AG20443 (cell line): ENCODE data around the gene RPN2.

Source experiments
- DNase-seq: peaks from one replicate; pipeline ENCODE4 v3.0.0; 2012; ENCODE audit warnings: low spot score, mixed read lengths

RPN2 gene

DNA sequence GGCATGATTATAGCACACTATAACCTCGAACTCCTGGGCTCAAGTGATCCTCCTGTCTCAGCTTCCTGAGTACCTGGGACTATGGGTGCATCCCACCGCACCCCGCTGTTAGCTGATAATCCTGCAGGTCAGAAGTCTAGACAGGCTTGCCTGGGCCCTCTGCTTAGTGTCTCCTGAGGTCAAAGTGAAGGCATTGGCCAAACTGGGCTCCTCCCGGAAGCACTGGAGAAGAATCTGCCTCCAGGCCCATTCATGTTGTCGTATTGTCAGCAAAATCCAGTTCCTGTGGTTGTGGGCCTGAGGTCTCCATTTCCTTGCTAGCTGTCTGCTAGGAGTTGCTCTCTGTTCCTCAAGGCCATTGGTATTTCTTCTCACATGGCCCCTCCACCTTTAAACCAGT, 6.6 kb downstream of the RPN2 start:
- no peak for DNase-seq

DNA sequence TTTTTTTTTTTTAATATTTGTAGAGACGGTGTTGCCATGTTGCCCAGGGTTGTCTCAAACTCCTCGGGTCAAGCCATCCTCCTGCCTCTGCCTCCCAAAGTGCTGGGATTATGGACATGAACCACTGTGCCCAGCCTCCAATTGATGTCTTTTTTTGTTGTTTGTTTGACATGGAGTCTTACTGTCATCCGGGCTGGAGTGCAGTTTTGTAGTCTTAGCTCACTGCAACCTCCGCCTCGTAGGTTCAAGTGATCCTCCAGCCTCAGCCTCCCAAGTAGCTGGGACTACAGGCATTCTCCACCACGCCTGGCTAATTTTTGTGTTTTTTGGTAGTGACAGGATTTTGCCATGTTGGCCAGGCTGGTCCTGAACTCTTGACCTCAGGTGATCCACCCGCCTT, 9.7 kb downstream of the RPN2 start:
- no peak for DNase-seq

DNA sequence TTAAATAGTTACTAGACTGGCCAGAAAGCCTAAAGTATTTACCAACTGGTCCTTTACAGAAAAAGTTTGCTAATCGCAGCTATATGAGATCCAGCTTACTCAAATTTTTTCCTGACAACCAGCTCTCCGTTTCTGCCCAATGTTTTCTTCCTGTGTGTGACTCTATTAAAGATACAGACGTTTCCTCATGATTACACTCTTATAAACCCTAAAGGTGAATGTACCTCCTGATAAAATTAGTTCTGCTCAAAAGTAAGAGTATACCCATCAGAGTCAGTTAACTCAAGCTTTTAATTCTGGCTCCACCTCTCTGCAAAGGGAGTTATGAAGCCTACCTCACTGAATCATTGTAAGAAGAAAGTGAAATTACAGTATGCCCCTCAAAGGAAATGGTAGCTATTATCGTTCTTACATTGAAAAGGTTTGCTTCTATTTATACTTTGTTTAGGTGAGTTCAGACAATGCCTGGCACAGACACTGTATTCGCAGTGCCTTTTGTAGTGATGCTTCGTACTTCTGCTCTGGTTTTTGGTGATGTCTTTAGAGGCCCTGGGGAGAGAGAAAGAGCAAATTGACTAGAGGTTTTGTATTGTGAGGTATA, 10.4 kb downstream of the RPN2 start:
- no peak for DNase-seq

DNA sequence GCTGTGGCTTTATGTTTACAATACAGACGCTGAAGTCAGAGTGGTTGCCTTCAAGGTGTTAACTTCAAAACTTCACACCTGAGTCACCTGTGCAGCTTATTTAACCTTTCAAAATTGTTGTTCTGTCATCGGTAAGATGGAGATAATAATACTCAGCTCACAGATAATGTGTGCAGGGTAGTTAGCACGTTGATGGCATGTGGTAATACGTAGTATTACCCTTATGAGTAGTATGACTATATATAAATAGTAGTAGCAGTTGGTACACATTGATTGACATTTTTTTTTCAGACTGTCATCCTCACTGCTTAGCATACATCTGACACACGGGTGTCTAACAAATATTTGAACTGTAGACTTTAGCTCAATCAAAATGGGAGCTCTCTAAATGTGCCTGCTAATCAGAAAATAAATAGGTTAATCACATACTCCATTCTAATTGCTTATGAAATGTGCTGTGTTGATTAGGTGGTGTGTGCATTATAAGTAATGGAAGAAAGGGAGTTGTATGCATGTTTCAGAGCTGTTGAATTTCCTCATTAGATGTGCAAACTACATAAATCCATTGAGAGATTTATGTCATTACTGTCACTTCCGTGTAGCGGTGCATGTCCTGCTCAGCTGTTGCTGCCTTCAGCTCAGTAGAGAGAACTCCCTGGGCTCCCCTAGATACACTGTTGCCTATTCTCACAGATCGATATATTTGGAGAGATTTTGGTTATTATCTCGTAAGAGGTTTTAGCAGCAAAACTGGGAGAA, 11.4 kb downstream of the RPN2 start:
- no peak for DNase-seq

DNA sequence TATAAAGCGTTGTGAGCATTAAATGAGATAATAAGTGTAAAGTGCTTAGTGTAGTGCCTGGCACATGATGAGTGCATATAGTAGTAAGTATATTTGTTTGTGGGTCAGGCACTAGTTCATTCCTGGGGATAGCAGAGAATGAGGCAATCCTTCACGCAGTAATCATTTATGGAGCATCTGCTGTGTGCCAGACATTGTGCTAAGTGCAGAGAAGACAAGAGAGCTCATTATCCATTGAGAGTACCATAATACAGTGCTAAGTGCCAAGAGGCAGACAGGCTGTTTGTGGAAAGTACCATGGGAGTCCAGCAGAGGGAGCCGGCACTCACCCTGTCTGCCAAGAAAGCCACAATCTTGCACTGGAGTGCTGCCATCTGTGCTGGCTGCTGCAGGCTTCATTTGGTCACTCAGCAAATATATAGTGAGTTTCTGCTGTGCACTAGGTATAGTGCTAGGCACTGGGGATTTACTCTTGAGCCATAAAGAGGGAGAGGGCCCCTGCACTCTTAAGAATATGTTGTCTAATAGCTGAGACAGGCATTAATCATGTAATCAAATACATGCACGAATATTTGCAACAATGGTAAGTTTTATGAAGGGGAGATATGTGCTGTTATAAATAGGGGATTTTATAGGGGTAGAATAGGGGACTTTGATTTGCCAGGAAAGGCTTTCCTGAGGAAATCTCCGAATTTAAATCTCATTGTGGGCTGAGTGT, 13.2 kb downstream of the RPN2 start:
- peak; percentile 95 for DNase-seq

DNA sequence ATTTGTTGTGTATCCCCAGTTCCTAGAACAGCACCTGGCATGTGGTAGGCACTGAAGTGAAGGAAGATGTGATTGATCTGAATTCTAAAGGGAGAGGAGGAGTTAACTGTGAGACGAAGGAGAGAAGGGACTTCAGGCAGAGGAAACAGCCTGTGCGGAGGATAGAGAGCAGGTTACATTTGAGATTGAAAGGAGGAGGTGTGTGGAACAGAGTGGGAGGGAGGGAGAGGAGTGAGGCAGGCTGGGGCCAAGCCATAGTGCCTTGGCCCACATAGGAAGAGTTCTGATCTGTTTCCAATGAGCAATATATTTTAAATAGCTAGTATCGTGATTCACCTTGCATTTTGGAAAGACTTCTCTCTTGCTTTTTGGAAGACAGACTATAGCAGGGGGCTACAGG, 14.1 kb downstream of the RPN2 start:
- DNase-seq = no peak

DNA sequence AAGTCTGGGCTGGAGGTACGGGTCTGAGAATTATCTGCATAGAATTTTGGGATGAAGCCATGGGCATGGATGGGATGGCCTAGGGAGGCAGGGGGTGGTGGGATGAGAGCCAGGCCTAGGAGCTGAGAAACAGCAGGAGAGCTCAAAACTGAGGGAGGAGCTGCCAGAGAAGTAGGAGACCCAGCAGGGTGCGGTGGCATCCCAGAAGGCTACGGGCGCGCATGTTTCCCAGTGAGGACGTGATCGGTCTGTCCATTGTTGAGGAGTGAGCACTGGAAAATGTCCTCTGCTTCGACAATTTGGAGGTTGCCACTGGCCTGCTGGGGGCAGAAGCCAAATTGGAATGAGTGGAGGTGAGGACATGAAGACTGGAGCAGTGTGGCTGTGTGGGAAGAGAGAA, 14.7 kb downstream of the RPN2 start:
- DNase-seq = no peak

DNA sequence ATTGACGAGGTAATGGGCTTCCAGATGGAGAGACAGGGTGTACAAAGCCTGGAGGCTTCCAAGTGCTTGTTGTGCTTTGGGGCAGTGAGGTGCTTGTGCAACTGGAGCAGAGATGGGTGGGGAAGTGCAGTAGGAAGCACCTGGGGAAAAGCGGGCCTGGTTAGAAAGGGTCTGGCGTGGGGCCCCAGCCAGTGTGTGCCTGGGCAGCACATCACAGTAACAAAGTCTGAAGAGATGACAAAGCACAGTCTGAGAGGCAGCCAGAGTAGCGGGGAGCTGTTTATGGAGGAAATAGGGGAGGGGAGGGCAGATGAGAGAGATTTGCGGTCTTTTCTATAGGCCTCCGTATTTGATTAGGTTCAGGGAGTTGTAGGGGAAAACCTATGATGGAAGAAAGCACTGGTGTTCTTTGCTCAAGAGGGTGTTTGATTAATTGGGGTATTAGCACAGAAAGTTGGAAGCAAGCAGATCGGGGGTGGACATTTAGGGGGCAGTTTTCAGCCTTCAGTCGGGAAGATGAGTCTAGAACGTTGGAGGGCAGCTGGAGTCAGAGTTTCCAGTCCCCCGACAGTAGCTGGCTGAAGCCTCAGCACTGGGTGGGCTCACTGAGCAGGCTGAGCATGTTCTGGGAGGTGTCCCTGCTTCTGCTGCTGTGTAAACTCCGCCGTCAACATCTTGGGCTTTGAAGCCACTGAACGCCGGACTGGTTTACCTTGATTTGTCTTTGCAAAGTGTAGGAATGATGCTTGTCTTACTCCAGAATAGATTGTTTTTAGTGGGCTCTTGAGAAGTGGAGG, 15.7 kb downstream of the RPN2 start:
- DNase-seq = no peak

DNA sequence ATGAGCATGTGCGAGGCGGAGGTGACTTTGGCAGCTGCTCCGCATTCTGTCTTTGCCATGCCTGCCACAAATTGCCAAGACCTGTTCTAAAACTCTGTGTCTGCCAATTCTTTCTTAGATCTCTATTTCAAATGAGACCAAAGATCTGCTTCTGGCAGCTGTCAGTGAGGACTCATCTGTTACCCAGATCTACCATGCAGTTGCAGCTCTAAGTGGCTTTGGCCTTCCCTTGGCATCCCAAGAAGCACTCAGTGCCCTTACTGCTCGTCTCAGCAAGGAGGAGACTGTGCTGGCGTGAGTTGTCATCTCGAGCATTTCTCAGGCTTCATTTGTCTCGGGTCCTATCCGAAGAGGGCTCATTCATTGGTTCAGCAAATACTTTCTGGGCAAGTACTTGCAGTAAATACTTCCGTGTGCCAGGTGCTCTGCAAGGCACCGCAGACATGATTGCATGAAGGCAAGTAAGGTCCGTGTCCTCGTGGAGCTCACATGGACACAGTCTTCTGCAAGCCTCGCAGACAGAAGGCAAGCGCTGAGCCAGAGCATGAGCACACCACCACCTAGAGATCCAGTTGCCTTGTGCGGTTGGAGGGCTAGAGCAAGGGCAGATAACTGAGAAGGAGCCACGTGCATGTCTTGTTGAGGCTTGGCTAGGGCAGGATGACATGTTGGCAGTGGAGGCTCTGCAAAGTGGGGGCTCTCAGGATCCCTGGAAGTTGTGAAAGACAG, 20.0 kb downstream of the RPN2 start:
- no peak for DNase-seq

DNA sequence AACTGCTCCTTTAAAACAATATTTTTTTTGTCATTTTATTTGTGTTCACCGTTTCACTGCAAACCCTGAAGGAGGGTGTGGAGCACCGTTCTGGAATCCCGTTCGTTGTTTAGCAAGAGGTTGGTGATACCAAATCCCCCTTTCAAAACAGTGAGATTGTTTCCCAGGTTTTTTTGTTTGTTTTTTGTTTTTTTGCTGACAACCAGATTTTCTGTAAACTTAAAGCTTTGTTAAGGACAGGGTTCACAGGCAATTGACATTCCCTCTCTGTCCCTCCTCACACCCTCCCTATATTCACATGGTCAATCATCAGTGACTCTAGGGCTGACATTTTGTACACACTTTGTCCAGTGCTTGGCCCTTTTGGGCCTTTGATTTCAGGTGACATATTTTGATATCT, 21.2 kb downstream of the RPN2 start:
- DNase-seq = no peak

DNA sequence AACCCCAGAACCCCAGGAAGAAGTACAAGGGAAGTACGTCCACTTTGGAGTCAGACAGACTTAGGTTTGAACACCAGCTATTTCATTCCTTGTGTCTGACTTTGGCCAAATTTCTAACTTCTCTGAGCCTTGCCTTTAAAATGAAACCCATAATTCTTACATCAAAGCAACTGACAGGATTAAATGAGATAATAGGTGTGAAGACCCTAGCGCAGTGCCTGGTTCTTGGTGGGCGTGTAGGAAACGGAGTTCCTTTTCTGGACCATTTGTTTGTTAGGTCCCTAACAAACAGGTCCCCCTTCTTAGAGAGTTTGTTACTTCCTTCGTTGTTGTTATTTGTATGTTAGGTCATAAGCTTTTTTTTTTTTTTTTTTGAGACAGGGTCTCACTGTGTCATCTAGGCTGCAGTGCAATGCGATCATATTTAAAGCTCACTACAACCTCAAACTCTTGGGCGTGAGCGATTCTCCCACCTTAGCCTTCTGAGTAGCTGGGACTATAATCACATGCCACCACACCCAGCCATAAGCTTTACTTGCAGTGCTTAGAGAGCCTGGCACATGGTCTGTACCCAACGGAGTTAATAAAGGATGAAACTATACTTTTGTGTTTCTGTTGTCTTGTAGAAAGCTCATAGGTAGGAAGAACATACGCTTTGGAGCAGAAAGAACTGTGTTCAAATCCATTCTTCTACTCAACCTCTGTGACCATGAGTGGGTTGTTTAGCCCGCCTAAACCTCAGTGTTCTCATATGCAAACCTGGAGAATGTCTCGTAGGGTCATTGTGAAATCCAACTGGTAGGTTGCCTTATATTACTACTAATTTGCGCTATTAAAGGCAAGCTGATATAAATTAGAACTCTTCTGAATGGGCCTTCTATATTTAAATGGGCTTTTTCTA, 22.0 kb downstream of the RPN2 start:
- no peak for DNase-seq

DNA sequence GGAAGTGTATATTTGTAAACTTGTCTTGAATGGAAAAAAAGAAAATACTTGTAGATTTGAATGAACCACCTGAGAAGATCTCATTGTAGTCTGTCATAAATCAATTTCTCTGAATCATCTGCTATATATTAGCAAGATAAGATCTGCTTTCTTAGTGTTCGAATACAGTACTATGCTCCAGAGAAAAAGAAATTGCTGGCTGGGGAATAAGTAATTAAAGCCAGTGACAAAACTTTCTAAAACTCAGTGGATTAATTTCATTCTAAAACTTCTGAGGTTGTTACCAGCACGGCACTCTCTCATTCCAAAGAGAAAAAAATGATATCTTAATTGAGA, 22.7 kb downstream of the RPN2 start:
- no peak for DNase-seq

DNA sequence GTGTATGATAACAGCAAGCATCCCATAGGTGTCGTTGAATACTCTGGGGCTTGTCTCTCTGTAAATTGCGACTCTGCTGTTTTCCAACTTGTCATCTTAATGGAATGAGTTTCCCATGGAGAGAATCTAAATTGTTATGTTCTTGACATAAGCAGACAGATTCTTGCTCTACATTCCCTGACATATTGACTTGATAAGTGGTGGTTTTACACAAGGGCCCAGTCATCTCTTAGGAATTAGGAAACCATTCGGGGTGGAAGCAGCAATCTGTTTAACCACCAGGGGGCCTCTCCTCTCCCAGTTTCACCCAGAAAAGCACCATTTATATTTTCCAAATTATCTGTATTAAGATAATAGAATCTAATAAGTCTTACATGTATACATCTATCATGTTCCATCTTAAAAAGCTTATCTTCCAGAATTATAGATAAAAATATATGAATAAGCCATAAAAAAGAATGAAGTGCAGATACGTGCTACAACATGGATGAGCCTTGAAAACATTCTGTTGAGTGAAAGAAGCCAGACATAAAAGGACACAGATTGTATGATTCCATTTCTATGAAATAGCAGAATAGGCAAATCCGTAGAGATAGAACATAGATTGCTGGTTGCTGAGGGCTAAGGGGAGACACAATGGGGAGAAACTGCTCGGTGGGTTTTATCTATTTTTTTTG, 23.3 kb downstream of the RPN2 start:
- DNase-seq = peak; percentile 86

DNA sequence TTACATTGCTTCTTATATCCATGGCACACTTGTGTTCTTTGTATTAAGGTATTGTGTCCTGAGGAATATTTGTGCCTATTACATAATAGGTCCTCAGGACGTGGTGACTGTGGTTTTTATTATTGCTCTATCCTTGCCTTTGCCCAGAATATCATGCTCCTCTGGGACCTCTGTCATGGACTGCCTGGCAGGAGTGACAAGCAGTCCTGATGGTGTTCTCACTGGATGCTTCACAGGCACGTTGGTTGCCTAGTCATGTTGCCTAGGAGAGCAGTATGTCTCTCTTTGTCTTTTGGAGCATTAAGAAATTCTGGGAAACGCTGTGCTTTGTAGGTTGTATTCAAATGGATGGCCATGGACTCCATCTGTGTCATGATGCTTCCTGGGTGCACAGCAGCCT, 24.9 kb downstream of the RPN2 start:
- DNase-seq = no peak

DNA sequence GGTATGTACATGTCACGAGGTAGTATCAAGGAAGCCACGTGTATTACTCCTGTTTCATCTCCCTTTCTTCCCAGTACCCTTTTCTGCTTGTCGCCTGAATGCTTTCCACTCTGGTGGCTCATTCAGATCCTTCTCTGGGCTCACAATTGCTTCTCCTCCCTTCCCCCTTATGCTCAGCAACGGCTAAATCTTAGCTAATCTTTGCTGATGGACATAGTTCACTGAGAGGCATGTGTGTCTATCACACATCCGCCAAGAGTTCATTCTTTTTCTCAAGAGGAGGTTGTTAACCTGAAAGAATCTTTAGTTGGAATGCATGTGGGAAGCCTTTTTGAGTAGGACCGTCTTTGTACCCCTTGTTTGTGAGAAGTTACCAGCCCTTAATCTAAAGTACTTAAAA, 26.0 kb downstream of the RPN2 start:
- DNase-seq = no peak

DNA sequence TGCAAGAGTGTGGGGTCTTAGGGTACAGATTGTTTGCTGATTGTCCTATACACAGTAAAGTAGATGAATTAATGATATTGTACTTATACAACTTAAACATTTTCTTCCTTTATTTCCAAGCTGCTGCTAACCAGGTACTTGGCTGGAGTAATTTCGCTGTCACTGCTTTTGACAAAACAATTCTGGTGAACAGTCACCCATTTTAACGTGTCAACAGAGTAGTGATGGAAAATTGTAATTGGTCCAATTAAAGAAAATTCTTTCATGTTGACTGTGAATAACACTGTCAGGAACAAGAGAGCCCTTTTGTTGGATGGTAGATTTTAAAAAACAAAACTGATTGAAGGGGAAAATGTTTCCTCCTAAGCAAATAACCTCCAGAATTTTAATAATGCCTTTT, 26.7 kb downstream of the RPN2 start:
- DNase-seq = no peak

DNA sequence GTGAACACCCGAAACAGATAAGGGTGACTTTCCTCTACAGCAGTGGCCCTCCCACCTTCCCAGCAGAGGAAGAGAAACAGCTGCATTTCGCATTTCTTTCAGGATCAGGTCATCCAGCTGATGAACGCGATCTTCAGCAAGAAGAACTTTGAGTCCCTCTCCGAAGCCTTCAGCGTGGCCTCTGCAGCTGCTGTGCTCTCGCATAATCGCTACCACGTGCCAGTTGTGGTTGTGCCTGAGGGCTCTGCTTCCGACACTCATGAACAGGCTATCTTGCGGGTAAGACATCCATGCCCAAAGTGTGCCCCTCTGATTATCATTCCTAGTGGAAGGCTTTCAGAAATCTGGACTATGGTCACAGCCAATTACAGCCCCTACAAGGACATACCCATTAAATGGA, 28.0 kb downstream of the RPN2 start:
- DNase-seq = no peak

DNA sequence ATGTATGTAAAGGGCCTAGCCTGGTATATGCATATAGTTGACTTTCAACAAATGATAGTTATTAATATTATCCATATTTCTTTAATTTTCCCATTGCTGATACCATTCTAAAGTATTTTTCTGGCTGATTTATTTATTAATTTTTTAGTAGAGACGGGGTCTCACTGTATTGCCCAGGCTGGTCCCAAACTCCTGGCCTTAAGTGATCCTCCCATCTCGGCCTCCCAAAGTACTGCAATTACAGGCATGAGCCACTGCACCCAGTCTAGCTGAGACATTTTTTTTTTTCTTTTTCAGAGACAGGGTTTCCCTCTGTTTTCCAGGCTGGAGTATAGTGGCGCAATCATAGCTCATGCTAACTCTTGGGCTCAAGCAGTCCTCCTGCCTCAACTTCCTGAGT, 30.1 kb downstream of the RPN2 start:
- no peak for DNase-seq

DNA sequence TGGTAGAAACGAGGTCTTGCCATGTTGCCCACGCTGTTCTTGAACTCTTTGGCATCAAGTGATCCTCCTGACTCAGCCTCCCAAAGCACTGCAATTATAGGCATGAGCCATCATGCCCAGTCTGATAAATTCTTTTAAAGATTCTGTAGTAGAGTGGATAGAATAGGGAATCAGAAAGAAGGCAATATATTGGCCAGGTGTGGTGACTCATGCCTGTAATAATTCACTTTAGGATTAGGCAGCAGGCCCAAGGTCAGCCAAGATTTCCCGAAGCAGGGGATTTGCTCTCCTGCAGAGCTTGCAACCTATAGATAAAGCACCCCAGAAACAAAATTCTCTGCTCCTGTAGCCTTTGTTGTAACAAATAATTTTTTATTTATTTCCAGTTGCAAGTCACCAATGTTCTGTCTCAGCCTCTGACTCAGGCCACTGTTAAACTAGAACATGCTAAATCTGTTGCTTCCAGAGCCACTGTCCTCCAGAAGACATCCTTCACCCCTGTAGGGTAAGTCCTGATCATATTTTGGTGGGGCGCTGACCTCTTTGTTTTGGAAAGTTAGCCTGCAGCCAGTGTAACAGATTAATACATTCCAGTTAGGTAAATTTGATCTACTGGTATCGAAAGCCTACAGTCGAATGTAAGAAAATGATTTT, 30.7 kb downstream of the RPN2 start:
- no peak for DNase-seq

DNA sequence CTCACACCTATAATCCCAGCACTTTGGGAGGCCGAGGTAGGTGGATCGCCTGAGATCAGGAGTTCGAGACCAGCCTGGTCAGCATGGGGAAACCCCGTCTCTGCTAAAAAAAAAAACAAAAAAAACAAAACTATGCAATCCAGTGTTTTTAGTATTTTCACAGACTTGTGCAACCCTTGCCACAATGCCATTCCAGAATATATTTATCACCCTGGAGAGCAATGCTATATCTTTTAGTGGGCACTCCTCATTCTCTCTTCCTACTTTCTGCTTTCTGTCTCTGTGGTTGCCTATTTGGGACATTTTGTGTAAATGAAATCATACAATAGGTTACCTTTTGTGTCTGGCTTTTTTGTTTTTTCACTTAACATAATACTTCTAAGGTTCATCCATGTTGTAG, 39.3 kb downstream of the RPN2 start:
- no peak for DNase-seq
